Skeletal muscle satellite cell (primary cell): Measurements from ENCODE around the gene PUM1. TPM values are rescaled to one million over a fixed set of nuclear protein-coding genes. Genes with fewer than 3 reads are reported as not detected.

ENCODE experiments used
- H3K27me3 ChIP-seq: 2 replicates; pipeline ENCODE4 v1.7.0; 2013; ENCODE audit warnings: low read length; ENCODE audit not compliant: control insufficient read depth, insufficient read depth
- H3K36me3 ChIP-seq: 2 replicates; pipeline ENCODE4 v1.7.0; 2013; ENCODE audit warnings: mild to moderate bottlenecking, control low read depth, low read length; ENCODE audit not compliant: insufficient read depth
- H3K4me1 ChIP-seq: 2 replicates; pipeline ENCODE4 v1.7.0; 2013; ENCODE audit warnings: low read length; ENCODE audit not compliant: control insufficient read depth, insufficient read depth
- H3K4me2 ChIP-seq: 2 replicates; pipeline ENCODE4 v1.7.0; 2013; ENCODE audit warnings: mild to moderate bottlenecking, low read length
- H3K4me3 ChIP-seq: 2 replicates; pipeline ENCODE4 v1.7.0; 2013; ENCODE audit warnings: low read length
- H3K9ac ChIP-seq: 2 replicates; pipeline ENCODE4 v1.7.0; 2013; ENCODE audit warnings: mild to moderate bottlenecking, low read depth, low read length, moderate library complexity
- H3K9me3 ChIP-seq: replicated peaks from 2 replicates; pipeline ENCODE4 v1.7.0; 2013; ENCODE audit warnings: mild to moderate bottlenecking, control low read depth, low read length
- small RNA-seq: library from RNA; depleted of rRNA; stranded (forward); fragments of <200 nt; gene quantifications from one replicate; pipeline ENCODE3, GENCODE V24; 2012

Gene PUM1

DNA sequence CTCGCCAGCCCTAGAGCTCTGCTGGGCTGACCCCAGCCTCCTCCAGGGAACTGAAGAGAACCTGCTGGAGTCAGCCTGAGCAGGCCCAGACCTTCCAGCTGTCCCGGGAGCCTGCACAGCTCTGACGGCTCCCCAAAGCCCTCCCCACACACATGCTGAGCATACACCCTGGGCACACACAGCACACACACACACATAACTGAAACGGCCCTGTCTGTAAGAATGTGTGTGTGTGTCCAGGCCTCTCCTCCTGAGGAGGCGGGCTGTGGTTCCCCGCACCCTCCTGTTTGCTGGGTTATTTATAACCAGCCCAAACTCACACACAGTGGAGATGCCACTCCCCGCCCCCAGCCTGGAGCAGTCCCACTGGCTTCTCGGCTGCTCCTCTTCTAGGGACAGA, 177.1 kb downstream of the PUM1 start:
- Histone ChIP-seq H3K27me3 (no peaks in the 10 kb centered on the region), H3K4me1 (peaks cover 16% of the 10 kb centered on the region), H3K4me2 (peak overlapping the region; percentile 23), H3K4me3 (no peak overlapping the region), H3K36me3 (no peaks in the 10 kb centered on the region), H3K9me3 (no peaks in the 10 kb centered on the region), H3K9ac (peak overlapping the region; percentile 50)

DNA sequence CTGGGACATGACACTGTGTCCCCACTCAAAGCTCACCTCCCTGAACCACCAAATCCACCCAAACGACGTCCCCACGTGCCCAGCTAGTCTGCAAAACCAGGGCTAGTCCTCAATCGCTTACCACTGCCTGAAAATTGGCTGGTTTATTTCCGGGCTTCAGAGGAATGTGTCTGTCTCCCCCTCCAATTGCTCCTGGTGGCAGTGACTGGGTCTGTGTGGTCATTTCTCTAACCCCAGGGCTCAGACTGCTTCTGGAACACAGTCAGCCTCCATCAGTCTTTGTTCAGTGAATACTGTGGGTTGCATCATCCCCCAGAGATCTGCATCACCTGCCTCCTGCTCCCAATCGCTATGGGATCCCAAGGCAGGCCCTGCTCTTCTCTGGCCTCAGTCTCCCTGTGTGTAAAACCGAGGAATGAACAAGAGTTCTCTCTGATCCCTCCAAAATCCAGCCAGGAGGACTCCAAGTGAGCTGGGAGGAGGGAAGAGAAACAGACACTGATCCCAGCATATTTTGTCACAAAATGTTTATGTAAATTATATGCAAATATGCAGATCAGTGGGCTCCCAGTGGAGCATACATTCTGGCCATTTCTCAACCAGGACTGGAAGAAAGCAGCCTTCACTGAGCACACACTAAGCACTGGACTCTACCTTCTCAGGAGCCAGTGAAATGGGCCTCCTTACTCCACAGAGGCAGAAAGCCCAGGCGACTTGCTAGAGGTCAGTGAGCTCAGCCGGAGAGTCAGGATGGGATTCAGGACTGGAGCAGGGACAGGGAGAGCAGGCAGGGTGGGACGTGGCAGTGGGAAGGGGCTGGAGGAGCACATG, 177.8 kb downstream of the PUM1 start:
- Histone ChIP-seq H3K27me3 (no peaks in the 10 kb centered on the region), H3K9ac (peak overlapping the region; percentile 3), H3K4me2 (no peak overlapping the region), H3K9me3 (no peaks in the 10 kb centered on the region), H3K4me3 (no peak overlapping the region), H3K36me3 (no peaks in the 10 kb centered on the region), H3K4me1 (peaks cover 16% of the 10 kb centered on the region)

DNA sequence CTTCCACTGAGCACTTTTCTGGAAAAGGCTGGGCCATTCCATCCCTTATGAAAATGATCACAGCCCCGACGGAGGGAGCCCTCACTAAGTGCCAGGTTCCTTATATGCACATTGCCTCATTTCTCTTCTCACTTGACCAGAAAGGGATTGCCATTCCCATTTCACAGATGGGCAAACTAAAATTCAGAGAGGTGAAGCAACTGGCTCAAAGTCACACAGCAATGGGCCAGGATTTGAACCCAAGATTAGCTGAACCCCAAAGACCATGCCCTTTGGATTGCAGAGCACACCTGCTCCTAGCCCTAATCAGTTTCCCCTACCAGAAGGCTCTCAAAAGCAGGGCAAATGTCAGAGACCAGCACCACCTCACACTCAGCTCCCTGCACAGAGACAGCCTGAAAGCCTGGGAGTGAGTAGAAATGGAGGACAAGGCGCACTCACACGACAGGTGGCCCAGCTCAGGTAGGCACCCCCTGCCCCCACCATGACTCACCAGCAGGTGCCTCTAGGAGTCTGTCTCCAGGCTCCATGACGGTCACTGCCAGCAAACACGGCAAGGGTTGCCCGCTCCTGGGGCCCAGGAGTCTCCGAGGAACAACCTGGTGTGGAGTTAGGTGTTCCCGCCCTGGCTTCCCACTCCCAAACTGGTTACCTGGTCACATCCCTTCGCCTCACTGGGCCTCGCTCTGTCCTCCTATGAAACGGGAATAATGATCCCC, 178.6 kb downstream of the PUM1 start:
- H3K4me1 ChIP-seq = peaks cover 16% of the 10 kb centered on the region
- H3K4me2 ChIP-seq = no peak overlapping the region
- no peak overlapping the region for H3K9ac ChIP-seq
- H3K27me3 ChIP-seq = no peaks in the 10 kb centered on the region
- H3K4me3 ChIP-seq = no peak overlapping the region
- H3K9me3 ChIP-seq = no peaks in the 10 kb centered on the region
- H3K36me3 ChIP-seq = no peaks in the 10 kb centered on the region

- Histone ChIP-seq H3K9ac (no peak overlapping the region), H3K4me2 (no peak overlapping the region), H3K36me3 (no peaks in the 10 kb centered on the region), H3K27me3 (no peaks in the 10 kb centered on the region), H3K4me3 (no peak overlapping the region), H3K4me1 (peaks cover 16% of the 10 kb centered on the region), H3K9me3 (no peaks in the 10 kb centered on the region)
Observed at GRCh38 chr1:30885570-30886522, 179.7 kb downstream of the PUM1 start.

DNA sequence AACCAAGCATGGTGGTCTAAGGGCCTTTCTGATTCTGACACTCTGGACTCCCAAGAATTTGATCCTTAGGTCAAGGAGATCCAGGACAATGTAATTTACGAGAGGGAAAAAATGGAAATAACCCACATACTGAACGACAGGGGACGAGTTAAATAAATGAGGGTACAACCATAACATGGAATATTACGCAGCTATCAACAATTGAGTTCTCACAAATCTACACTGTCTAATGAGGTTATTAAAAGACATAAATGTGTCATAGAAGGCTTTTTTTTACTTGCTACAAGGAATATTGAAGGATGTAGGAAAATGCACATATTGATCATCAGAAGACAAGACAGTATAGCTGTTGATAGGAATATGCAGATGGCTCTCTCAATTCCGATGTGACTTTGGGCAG, 180.8 kb downstream of the PUM1 start:
- no peak overlapping the region for H3K9ac ChIP-seq
- no peaks in the 10 kb centered on the region for H3K36me3 ChIP-seq
- H3K4me3 ChIP-seq = no peak overlapping the region
- H3K27me3 ChIP-seq = no peaks in the 10 kb centered on the region
- no peak overlapping the region for H3K4me2 ChIP-seq
- H3K9me3 ChIP-seq = no peaks in the 10 kb centered on the region
- peaks cover 16% of the 10 kb centered on the region for H3K4me1 ChIP-seq

- no peaks in the 10 kb centered on the region for H3K9me3 ChIP-seq
- H3K27me3 ChIP-seq = no peaks in the 10 kb centered on the region
- H3K36me3 ChIP-seq = no peaks in the 10 kb centered on the region
- peaks cover 12% of the 10 kb centered on the region for H3K4me1 ChIP-seq
- H3K4me2 ChIP-seq = no peak overlapping the region
- no peak overlapping the region for H3K9ac ChIP-seq
- H3K4me3 ChIP-seq = no peak overlapping the region
Observed at GRCh38 chr1:30883389-30884172, 181.9 kb downstream of the PUM1 start.

- Histone ChIP-seq H3K27me3 (no peaks in the 10 kb centered on the region), H3K4me2 (no peak overlapping the region), H3K9me3 (no peaks in the 10 kb centered on the region), H3K4me3 (no peak overlapping the region), H3K9ac (no peak overlapping the region), H3K4me1 (peaks cover 5% of the 10 kb centered on the region), H3K36me3 (peaks cover 4% of the 10 kb centered on the region)
Observed at GRCh38 chr1:30882678-30883388, 182.7 kb downstream of the PUM1 start.

Small RNAs within 50 kb of the gene (small RNA-seq; reads per million reads assigned to genes)
- gene AL356320.1 (not detected), gene RN7SL371P (not detected)
